ENCODE measurements around the gene ADTRP. TPM values are rescaled to one million over a fixed set of nuclear protein-coding genes. Genes with fewer than 3 reads are reported as not detected.

Gene ADTRP
- total and polyA plus RNA-seq, 10 of the 15 experiments (the other 5 are each of a cell fraction or from before 2014, with no cell fraction given): 0.10 to 2.6 (median 2.1) TPM

DNA sequence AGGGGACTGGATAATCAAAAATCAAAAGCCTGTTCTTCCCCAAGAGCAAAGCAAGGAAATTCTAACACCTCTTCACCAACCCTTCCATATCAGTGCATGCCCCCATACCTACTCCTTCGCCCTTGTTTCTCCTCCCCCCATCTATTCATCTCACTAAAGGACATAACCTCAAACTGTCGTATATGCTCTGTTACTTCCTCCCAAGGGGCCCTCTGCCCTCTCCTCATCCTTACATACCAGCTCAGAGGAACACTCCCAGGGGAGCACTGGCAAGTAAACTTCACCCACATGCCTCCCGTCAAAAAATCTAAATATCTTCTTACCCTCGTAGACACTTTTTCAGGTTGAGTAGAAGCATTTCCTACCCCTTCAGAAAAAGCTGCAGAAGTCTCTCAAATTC is 9.4 kb upstream of the ADTRP start (continued):
- TF ChIP-seq EED (IDR thresholded peaks at IDR 0.05; ENCODE audit: low read depth): 0 out of 2 replicates have a peak, but pooled peaks have one; percentile 46
- no peak for TF ChIP-seq POLR2AphosphoS5 (IDR thresholded peaks at IDR 0.05; ENCODE audit: low read length)

GRCh38 chr6:11785774-11786579 is 7.4 kb upstream of the ADTRP start:
- Histone ChIP-seq H2AFZ (ENCODE audit: control insufficient read depth, low read depth, low read length) (peak overlapping the region; percentile 88), H3K9ac (ENCODE audit: control insufficient read depth, insufficient read depth, low read length) (peak overlapping the region; percentile 65), H3K27me3 (replicated peaks in 1 of 2; ENCODE audit: control insufficient read depth in 2 of 2, insufficient read depth in 2 of 2, low read length in 1 of 2) (no peaks in the 10 kb centered on the region), H3K4me2 (ENCODE audit: control insufficient read depth, insufficient read depth) (peak overlapping the region; percentile 83), H3K4me1 (ENCODE audit: control insufficient read depth, insufficient read depth, low read length) (peaks cover 25% of the 10 kb centered on the region), H3K79me2 (ENCODE audit: control insufficient read depth, insufficient read depth, low read length) (no peaks in the 10 kb centered on the region), H3K9me3 (replicated peaks; ENCODE audit: control insufficient read depth, insufficient read depth, low read length) (peaks cover 2% of the 10 kb centered on the region), H3K27ac (ENCODE audit: control insufficient read depth, insufficient read depth) (peak overlapping the region; percentile 89), H3K36me3 (ENCODE audit: control insufficient read depth in 2 of 2, insufficient read depth in 2 of 2, low read length in 1 of 2) (no peaks in the 10 kb centered on the region), H4K20me1 (ENCODE audit: control insufficient read depth, insufficient read depth) (no peaks in the 10 kb centered on the region), H3K4me3 (peak overlapping the region; percentile 46)
- WGBS (ENCODE audit: insufficient coverage, insufficient replicate concordance, low lambda C conversion rate, missing lambda C conversion rate): 0% methylated on average over 14 of the region's 14 CpGs
- FAIRE-seq: peak; percentile 88
- RAD21 ChIA-PET (ENCODE audit: unreplicated experiment): interaction anchor here (0.6 to 3.1 kb wide), 43 partner anchors 10 to 822 kb away, joined by 3 to 54 read pairs (median 4); no protein-coding TSS in a partner anchor
- intact Hi-C loops (cut with micrococcal nuclease; ENCODE audit: unreplicated experiment): loop anchor here (2.0 to 5.0 kb wide), 4 partner anchors 39 to 225 kb away; no protein-coding TSS in a partner anchor
- in situ Hi-C loops (cut with MboI): no loop called here
- CTCF ChIA-PET: interaction anchor here (0.7 to 2.5 kb wide), 24 partner anchors 11 to 584 kb away, joined by 3 to 21 read pairs (median 4); no protein-coding TSS in a partner anchor
- BruUV-seq (replicated peaks): TSS peak; percentile 97
- ATAC-seq: peak; percentile 93
- SMC1A ChIA-PET (ENCODE audit: uncharacterized antibody, unreplicated experiment): interaction anchor here (0.6 to 3.2 kb wide), 45 partner anchors 10 to 506 kb away, joined by 3 to 57 read pairs (median 5); no protein-coding TSS in a partner anchor
- POLR2A ChIA-PET: interaction anchor here (0.5 to 2.9 kb wide), 18 partner anchors 16 to 546 kb away, joined by 3 to 41 read pairs (median 4); no protein-coding TSS in a partner anchor
- DNase-seq (ENCODE audit: low read depth, low spot score): peak; percentile 93
- TF ChIP-seq JUNB (IDR thresholded peaks at IDR 0.05) (peak; percentile 83), CBFB (IDR thresholded peaks at IDR 0.05; ENCODE audit: low read depth) (no peak), E2F8 (IDR thresholded peaks at IDR 0.05; ENCODE audit: low read depth, partially characterized antibody) (no peak), MYC (IDR thresholded peaks at IDR 0.05; ENCODE audit: insufficient read depth, insufficient read length, insufficient replicate concordance, low read length, severe bottlenecking) (no peak), FOXK2 (IDR thresholded peaks at IDR 0.05) (peak; percentile 71), KAT2A (conservative IDR thresholded peaks at IDR 0.05; ENCODE audit: control insufficient read depth, low read depth, low read length) (no peak), STAT1 (conservative IDR thresholded peaks at IDR 0.05) (no peak), ESRRA (IDR thresholded peaks at IDR 0.05; ENCODE audit: low read length) (peak; percentile 75; the same call in 1 of the 2 replicates), ATF7 (IDR thresholded peaks at IDR 0.05; ENCODE audit: low read depth) (peak; percentile 95)
- TF ChIP-seq, protein P1, sequence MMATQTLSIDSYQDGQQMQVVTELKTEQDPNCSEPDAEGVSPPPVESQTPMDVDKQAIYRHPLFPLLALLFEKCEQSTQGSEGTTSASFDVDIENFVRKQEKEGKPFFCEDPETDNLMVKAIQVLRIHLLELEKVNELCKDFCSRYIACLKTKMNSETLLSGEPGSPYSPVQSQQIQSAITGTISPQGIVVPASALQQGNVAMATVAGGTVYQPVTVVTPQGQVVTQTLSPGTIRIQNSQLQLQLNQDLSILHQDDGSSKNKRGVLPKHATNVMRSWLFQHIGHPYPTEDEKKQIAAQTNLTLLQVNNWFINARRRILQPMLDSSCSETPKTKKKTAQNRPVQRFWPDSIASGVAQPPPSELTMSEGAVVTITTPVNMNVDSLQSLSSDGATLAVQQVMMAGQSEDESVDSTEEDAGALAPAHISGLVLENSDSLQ (IDR thresholded peaks at IDR 0.05): 0 out of 2 replicates have a peak, but pooled peaks have one; percentile 30
- TF ChIP-seq, protein P2, sequence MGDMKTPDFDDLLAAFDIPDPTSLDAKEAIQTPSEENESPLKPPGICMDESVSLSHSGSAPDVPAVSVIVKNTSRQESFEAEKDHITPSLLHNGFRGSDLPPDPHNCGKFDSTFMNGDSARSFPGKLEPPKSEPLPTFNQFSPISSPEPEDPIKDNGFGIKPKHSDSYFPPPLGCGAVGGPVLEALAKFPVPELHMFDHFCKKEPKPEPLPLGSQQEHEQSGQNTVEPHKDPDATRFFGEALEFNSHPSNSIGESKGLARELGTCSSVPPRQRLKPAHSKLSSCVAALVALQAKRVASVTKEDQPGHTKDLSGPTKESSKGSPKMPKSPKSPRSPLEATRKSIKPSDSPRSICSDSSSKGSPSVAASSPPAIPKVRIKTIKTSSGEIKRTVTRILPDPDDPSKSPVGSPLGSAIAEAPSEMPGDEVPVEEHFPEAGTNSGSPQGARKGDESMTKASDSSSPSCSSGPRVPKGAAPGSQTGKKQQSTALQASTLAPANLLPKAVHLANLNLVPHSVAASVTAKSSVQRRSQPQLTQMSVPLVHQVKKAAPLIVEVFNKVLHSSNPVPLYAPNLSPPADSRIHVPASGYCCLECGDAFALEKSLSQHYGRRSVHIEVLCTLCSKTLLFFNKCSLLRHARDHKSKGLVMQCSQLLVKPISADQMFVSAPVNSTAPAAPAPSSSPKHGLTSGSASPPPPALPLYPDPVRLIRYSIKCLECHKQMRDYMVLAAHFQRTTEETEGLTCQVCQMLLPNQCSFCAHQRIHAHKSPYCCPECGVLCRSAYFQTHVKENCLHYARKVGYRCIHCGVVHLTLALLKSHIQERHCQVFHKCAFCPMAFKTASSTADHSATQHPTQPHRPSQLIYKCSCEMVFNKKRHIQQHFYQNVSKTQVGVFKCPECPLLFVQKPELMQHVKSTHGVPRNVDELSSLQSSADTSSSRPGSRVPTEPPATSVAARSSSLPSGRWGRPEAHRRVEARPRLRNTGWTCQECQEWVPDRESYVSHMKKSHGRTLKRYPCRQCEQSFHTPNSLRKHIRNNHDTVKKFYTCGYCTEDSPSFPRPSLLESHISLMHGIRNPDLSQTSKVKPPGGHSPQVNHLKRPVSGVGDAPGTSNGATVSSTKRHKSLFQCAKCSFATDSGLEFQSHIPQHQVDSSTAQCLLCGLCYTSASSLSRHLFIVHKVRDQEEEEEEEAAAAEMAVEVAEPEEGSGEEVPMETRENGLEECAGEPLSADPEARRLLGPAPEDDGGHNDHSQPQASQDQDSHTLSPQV (IDR thresholded peaks at IDR 0.05): no peak
